OCI-LY3 (cell line): ENCODE results near the gene TPRX1.

Experiments
- H2AFZ ChIP-seq: fragments of 200-600, 300-600 bp; shearing (Covaris generic); 2 replicates; pipeline ENCODE4 v1.6.0; 2014; ENCODE audit warnings: antibody characterized with exemption, low read depth, low read length
- H3K27ac ChIP-seq: fragments of 200-600, 300-600 bp; sonication (generic); 2 replicates; pipeline ENCODE4 v1.5.1; 2014; ENCODE audit warnings: mild to moderate bottlenecking, low read length, moderate library complexity, mixed read lengths
- H3K27me3 ChIP-seq: fragments of 200-600, 300-600 bp; sonication (generic); 2 replicates; pipeline ENCODE4 v1.6.1; 2014; ENCODE audit warnings: low read depth, low read length, mixed read lengths
- H3K36me3 ChIP-seq: fragments of 200-600, 300-600 bp; sonication (generic); replicated peaks from 2 replicates; pipeline ENCODE3; 2014; ENCODE audit warnings: low read depth, low read length, mixed read lengths
- H3K4me1 ChIP-seq: fragments of 300-600, 200-600 bp; sonication (generic); 2 replicates; pipeline ENCODE4 v1.6.1; 2014; ENCODE audit warnings: low read length, mixed read lengths
- H3K4me2 ChIP-seq: fragments of 200-600, 300-600 bp; sonication (generic); 2 replicates; pipeline ENCODE4 v1.6.1; 2014; ENCODE audit warnings: low read length, mixed read lengths
- H3K4me3 ChIP-seq: fragments of 300-600, 200-600 bp; sonication (generic); 2 replicates; pipeline ENCODE4 v1.5.1; 2014; ENCODE audit warnings: antibody characterized with exemption, mild to moderate bottlenecking, low read length, moderate library complexity
- H3K79me2 ChIP-seq: fragments of 300-600, 200-600 bp; shearing (Covaris generic); 2 replicates; pipeline ENCODE4 v1.6.1; 2014; ENCODE audit warnings: mild to moderate bottlenecking, low read length, mixed read lengths
- H3K9ac ChIP-seq: fragments of 300-600, 200-600 bp; shearing (Covaris generic); 2 replicates; pipeline ENCODE4 v1.6.0; 2014; ENCODE audit warnings: mild to moderate bottlenecking, low read length, moderate library complexity
- H3K9me3 ChIP-seq: fragments of 200-600, 300-600 bp; shearing (Covaris generic); 2 replicates; pipeline ENCODE4 v1.6.1; 2014; ENCODE audit warnings: low read length, mixed read lengths; ENCODE audit not compliant: insufficient read depth
- H4K20me1 ChIP-seq: fragments of 200-600, 300-600 bp; sonication (generic); 2 replicates; pipeline ENCODE4 v1.6.1; 2016; ENCODE audit warnings: low read length, mixed read lengths; ENCODE audit not compliant: insufficient read depth
- CTCF ChIP-seq: fragments of 200-600, 300-600 bp; sonication (generic); IDR thresholded peaks from 2 replicates; pipeline ENCODE4 v1.5.1; 2014; ENCODE audit warnings: antibody characterized with exemption, low read length, low read depth
- EZH2phosphoT487 ChIP-seq: fragments of 200-600 bp; shearing (Covaris generic); IDR thresholded peaks from 2 replicates; pipeline ENCODE4 v1.6.1; 2018; ENCODE audit warnings: antibody characterized with exemption, mixed run types, low read depth

The TPRX1 gene

GRCh38 chr19:47762151-47762550, 42.2 kb downstream of the TPRX1 start:
- H3K4me1 ChIP-seq: peaks cover 50% of the 10 kb centered on the region
- H3K4me2 ChIP-seq: peak overlapping the region; percentile 81; the same call in 1 of the 2 replicates

GRCh38 chr19:47761566-47761965, 42.8 kb downstream of the TPRX1 start:
- Histone ChIP-seq H3K4me3 (peak overlapping the region; percentile 61; the same call in 1 of the 2 replicates), H3K27ac (peak overlapping the region; percentile 97), H3K9ac (peak overlapping the region; percentile 72; the same call in 1 of the 2 replicates), H3K36me3 (peaks cover 35% of the 10 kb centered on the region), H2AFZ (no peak overlapping the region), H4K20me1 (no peaks in the 10 kb centered on the region), H3K4me1 (peaks cover 50% of the 10 kb centered on the region), H3K27me3 (no peaks in the 10 kb centered on the region), H3K9me3 (no peaks in the 10 kb centered on the region), H3K79me2 (0 out of 2 replicates have a peak, but pooled peaks cover 3% of the 10 kb centered on the region), H3K4me2 (peak overlapping the region; percentile 81)
- TF ChIP-seq CTCF (no peak), EZH2phosphoT487 (no peak)

More at GRCh38 chr19:47762151-47762550, 42.2 kb downstream of the TPRX1 start:
- Histone ChIP-seq H3K27ac (peak overlapping the region; percentile 97), H3K36me3 (peaks cover 29% of the 10 kb centered on the region), H2AFZ (no peak overlapping the region), H3K9ac (peak overlapping the region; percentile 31; the same call in 1 of the 2 replicates), H3K9me3 (no peaks in the 10 kb centered on the region), H3K4me3 (no peak overlapping the region; the same call in 1 of the 2 replicates), H4K20me1 (no peaks in the 10 kb centered on the region), H3K27me3 (no peaks in the 10 kb centered on the region), H3K79me2 (0 out of 2 replicates have a peak, but pooled peaks cover 3% of the 10 kb centered on the region)
- TF ChIP-seq EZH2phosphoT487 (no peak), CTCF (no peak)

- Histone ChIP-seq H3K4me3 (peak overlapping the region; percentile 61), H3K79me2 (0 out of 2 replicates have a peak, but pooled peaks cover 3% of the 10 kb centered on the region), H3K4me2 (peak overlapping the region; percentile 81), H2AFZ (no peak overlapping the region), H3K27ac (peak overlapping the region; percentile 97), H3K27me3 (no peaks in the 10 kb centered on the region), H3K36me3 (peaks cover 45% of the 10 kb centered on the region), H3K9ac (peak overlapping the region; percentile 72), H4K20me1 (no peaks in the 10 kb centered on the region), H3K4me1 (peaks cover 43% of the 10 kb centered on the region), H3K9me3 (no peaks in the 10 kb centered on the region)
- no peak for TF ChIP-seq EZH2phosphoT487
- no peak for TF ChIP-seq CTCF
Observed at GRCh38 chr19:47760632-47760999, 43.7 kb downstream of the TPRX1 start.

- Histone ChIP-seq H3K4me3 (no peak overlapping the region), H3K4me2 (no peak overlapping the region), H3K27me3 (no peaks in the 10 kb centered on the region), H3K9ac (no peak overlapping the region), H4K20me1 (no peaks in the 10 kb centered on the region), H2AFZ (no peak overlapping the region), H3K9me3 (no peaks in the 10 kb centered on the region), H3K79me2 (0 out of 2 replicates have a peak, but pooled peaks cover 3% of the 10 kb centered on the region), H3K4me1 (peaks cover 36% of the 10 kb centered on the region), H3K27ac (no peak overlapping the region), H3K36me3 (peaks cover 58% of the 10 kb centered on the region)
- TF ChIP-seq EZH2phosphoT487 (no peak), CTCF (no peak)
Observed at GRCh38 chr19:47758443-47758804, 45.9 kb downstream of the TPRX1 start.
